Measurements from ENCODE around the gene TINAGL1.

DNA sequence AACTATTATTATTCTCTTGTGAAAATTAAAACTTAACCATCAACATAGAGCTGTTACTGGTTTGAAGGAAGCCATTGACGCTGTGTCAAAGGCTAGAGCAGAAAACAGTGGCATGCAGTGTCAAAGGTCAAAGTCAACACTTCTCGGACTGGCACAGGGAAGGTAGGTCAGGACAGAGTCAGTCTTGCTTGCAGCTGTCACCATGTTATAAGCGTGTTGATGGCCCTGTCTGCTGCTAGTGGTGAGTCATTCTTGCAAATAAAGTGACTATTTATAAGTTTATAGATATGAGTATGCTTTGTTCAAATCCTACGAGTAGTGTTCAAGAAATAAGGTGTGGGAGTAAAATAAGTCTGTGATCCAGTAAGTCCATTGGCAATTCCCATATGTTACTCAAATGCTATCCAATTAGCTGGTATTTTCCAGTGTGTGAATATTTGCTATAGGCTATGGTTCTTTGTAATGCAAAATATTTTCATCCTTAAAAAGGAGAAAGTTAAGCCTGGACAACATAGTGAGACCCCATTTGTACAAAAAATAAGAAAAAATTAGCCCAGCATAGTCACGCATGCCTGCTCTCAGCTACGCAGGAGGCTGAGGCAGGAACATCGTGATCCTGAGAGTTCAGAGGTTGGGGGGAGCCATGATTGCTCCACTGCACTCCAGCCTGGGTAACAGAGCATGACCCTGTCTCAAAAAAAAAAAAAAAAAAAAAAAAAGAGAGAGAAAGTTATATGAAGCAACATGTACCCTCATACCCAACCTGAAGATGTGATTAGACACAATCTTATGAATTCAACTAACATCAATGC lies 26.3 kb upstream of the TINAGL1 start:
- TF ChIP-seq PCBP2 (optimal IDR thresholded peaks at IDR 0.05; ENCODE audit: low read depth, low read length, poor library complexity, severe bottlenecking) (no peak), ZNF205 (CRISPR knock-in tag; IDR thresholded peaks at IDR 0.05) (no peak), CSRNP1 (CRISPR knock-in tag; IDR thresholded peaks at IDR 0.05) (no peak), POLR2A (IDR thresholded peaks at IDR 0.05; ENCODE audit: insufficient read depth in 1 of 2, low read depth in 2 of 2, low read length in 2 of 2) (peak in 1 of 2 experiments; percentile 4; a peak in 1 of 4 replicates), SNAPC2 (CRISPR knock-in tag; IDR thresholded peaks at IDR 0.05) (no peak)
- TF ChIP-seq, protein P1, sequence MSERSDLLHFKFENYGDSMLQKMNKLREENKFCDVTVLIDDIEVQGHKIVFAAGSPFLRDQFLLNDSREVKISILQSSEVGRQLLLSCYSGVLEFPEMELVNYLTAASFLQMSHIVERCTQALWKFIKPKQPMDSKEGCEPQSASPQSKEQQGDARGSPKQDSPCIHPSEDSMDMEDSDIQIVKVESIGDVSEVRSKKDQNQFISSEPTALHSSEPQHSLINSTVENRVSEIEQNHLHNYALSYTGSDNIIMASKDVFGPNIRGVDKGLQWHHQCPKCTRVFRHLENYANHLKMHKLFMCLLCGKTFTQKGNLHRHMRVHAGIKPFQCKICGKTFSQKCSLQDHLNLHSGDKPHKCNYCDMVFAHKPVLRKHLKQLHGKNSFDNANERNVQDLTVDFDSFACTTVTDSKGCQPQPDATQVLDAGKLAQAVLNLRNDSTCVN (CRISPR knock-in tag; IDR thresholded peaks at IDR 0.05; ENCODE audit: borderline replicate concordance) = no peak

All from HepG2 (cell line).